ENCODE measurements around the gene INTS6L.

DNA sequence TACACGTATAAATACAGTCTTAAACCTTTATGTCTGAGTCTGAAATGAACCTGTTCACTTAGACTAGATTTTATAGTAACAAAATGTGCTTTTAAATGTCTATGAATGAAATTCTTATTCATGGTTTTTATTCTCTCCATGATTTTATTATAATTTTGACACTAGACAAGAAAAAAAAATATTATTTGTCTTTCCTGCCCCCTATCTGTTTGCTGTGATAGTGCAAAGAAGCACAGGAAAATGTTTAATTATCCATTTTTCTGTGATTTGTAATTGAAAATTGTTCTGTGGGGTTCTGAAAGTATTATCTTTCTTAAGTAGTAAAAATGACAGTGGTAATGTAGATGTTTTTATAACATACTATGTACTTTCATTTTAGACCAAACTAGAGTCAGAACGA is 52.0 kb downstream of the INTS6L start:
- TF ChIP-seq, protein P1, sequence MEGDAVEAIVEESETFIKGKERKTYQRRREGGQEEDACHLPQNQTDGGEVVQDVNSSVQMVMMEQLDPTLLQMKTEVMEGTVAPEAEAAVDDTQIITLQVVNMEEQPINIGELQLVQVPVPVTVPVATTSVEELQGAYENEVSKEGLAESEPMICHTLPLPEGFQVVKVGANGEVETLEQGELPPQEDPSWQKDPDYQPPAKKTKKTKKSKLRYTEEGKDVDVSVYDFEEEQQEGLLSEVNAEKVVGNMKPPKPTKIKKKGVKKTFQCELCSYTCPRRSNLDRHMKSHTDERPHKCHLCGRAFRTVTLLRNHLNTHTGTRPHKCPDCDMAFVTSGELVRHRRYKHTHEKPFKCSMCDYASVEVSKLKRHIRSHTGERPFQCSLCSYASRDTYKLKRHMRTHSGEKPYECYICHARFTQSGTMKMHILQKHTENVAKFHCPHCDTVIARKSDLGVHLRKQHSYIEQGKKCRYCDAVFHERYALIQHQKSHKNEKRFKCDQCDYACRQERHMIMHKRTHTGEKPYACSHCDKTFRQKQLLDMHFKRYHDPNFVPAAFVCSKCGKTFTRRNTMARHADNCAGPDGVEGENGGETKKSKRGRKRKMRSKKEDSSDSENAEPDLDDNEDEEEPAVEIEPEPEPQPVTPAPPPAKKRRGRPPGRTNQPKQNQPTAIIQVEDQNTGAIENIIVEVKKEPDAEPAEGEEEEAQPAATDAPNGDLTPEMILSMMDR (conservative IDR thresholded peaks at IDR 0.05; ENCODE audit: low read length): peak; percentile 59
- no peak for TF ChIP-seq EZH2phosphoT487 (IDR thresholded peaks at IDR 0.05; ENCODE audit: borderline replicate concordance)
